Measurements from ENCODE around the gene SH3GL1. TPM values are rescaled to one million over a fixed set of nuclear protein-coding genes. Genes with fewer than 3 reads are reported as not detected.
A peak's percentile ranks its signal among the peaks of the same experiment; 100 is the strongest.

Gene SH3GL1
- total RNA-seq, 2 experiments from 2014 or later: 38.1 to 42.0 TPM

GRCh38 chr19:4324228-4324627 lies 76.1 kb downstream of the SH3GL1 start:
- CTCF ChIA-PET: interaction anchor here (1.3 to 1.4 kb wide), 2 partner anchors 28 to 57 kb away, joined by 4 to 5 read pairs; no protein-coding TSS in a partner anchor
- H3K9me3 Mint-ChIP-seq: peaks cover 13% of the 10 kb centered on the region
- H3K36me3 Mint-ChIP-seq: peaks cover 4% of the 10 kb centered on the region
- intact Hi-C loops (cut with micrococcal nuclease): no loop called here
- DNase-seq: no peak
- peaks cover 23% of the 10 kb centered on the region for H3K4me1 Mint-ChIP-seq (ENCODE audit: low read depth)
- POLR2A ChIA-PET: interaction anchor here (0.6 kb wide), 1 partner anchor 36 kb away, joined by 3 read pairs; no protein-coding TSS in a partner anchor
- H3K4me3 Mint-ChIP-seq: no peak overlapping the region
- H3K27ac Mint-ChIP-seq: no peak overlapping the region
- peaks cover 3% of the 10 kb centered on the region for H3K27me3 Mint-ChIP-seq

- Mint-ChIP-seq H3K4me1 (ENCODE audit: low read depth) (peaks cover 23% of the 10 kb centered on the region), H3K36me3 (peaks cover 4% of the 10 kb centered on the region), H3K27ac (no peak overlapping the region), H3K27me3 (peaks cover 3% of the 10 kb centered on the region), H3K4me3 (no peak overlapping the region), H3K9me3 (peaks cover 13% of the 10 kb centered on the region)
- no peak for DNase-seq
- ChIA-PET CTCF (interaction anchor here (1.3 kb wide), 1 partner anchor 29 kb away, joined by 4 read pairs; no protein-coding TSS in a partner anchor), POLR2A (interaction anchor here (0.6 kb wide), 1 partner anchor 36 kb away, joined by 3 read pairs; no protein-coding TSS in a partner anchor)
- intact Hi-C loops (cut with micrococcal nuclease): no loop called here
Measured at GRCh38 chr19:4323692-4324091, 76.7 kb downstream of the SH3GL1 start.

- peaks cover 13% of the 10 kb centered on the region for H3K9me3 Mint-ChIP-seq
Measured at GRCh38 chr19:4322942-4323665, 77.2 kb downstream of the SH3GL1 start.

DNA sequence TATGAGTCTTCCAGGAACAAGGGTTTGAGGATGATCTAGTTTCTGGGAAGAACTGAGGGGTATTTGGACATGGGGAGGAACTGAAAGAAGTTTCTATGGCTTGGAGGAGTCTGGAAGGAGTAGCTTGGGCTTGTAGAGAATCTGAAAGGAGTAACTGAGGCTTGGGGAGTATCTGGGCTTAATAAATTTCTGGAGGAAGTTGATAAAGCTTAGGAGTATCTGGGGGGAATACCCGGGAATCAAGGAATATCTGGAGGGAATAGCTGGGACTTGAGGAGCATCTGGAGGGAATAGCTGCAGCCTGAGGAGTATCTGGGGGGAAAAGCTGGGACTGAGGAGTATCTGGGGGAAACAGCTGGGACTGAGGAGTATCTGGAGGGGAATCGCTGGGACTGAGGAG lies 79.9 kb downstream of the SH3GL1 start:
- H3K9me3 Mint-ChIP-seq: peaks cover 13% of the 10 kb centered on the region
- H3K4me1 Mint-ChIP-seq (ENCODE audit: low read depth): no peaks in the 10 kb centered on the region
- POLR2A ChIA-PET: interaction anchor here (0.6 kb wide), 1 partner anchor 108 kb away, joined by 4 read pairs; no protein-coding TSS in a partner anchor
- H3K36me3 Mint-ChIP-seq: no peaks in the 10 kb centered on the region
- H3K4me3 Mint-ChIP-seq: no peak overlapping the region
- intact Hi-C loops (cut with micrococcal nuclease): no loop called here
- H3K27me3 Mint-ChIP-seq: no peaks in the 10 kb centered on the region
- CTCF ChIA-PET: interaction anchor here (0.7 to 4.4 kb wide), 5 partner anchors 32 to 1096 kb away, joined by 3 to 24 read pairs (median 4); no protein-coding TSS in a partner anchor
- DNase-seq: no peak
- H3K27ac Mint-ChIP-seq: no peak overlapping the region

More at GRCh38 chr19:4322942-4323665, 77.2 kb downstream of the SH3GL1 start:
- no peak overlapping the region for H3K4me3 Mint-ChIP-seq
- no peaks in the 10 kb centered on the region for H3K36me3 Mint-ChIP-seq
- POLR2A ChIA-PET: interaction anchor here (0.9 kb wide), 1 partner anchor 20 kb away, joined by 4 read pairs; no protein-coding TSS in a partner anchor
- peaks cover 17% of the 10 kb centered on the region for H3K4me1 Mint-ChIP-seq (ENCODE audit: low read depth)
- intact Hi-C loops (cut with micrococcal nuclease): no loop called here
- CTCF ChIA-PET: interaction anchor here (1.1 to 4.4 kb wide), 3 partner anchors 29 to 88 kb away, joined by 3 to 24 read pairs (median 4); no protein-coding TSS in a partner anchor
- H3K27me3 Mint-ChIP-seq: peaks cover 3% of the 10 kb centered on the region
- H3K27ac Mint-ChIP-seq: no peak overlapping the region
- DNase-seq: no peak

GRCh38 chr19:4319067-4319718 lies 81.2 kb downstream of the SH3GL1 start:
- POLR2A ChIA-PET: no interaction called here
- Mint-ChIP-seq H3K4me3 (no peak overlapping the region), H3K36me3 (no peaks in the 10 kb centered on the region), H3K27ac (no peak overlapping the region), H3K27me3 (no peaks in the 10 kb centered on the region), H3K4me1 (ENCODE audit: low read depth) (no peaks in the 10 kb centered on the region), H3K9me3 (peaks cover 13% of the 10 kb centered on the region)
- intact Hi-C loops (cut with micrococcal nuclease): no loop called here
- DNase-seq: no peak
- CTCF ChIA-PET: interaction anchor here (2.0 to 4.4 kb wide), 2 partner anchors 33 to 52 kb away, joined by 5 to 24 read pairs; no protein-coding TSS in a partner anchor

DNA sequence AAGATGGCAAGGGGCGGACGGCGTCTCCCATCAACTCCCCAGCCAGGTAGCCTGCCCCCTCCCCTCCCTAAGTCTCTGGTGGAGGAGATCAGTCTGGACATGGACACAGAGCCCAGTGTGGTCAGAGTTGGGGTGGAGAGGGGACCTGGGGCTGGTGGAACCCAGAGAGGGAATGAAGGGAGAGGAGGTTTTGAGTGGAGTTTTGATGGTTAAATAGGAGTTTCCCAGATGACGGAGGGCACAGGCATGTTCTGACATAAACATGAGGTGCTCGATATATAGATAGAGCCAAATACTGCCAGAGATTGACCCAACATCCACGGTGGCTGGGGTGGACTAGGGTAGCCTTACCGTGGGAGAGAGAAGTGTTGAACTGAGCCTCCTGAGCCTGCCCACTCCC lies 81.9 kb downstream of the SH3GL1 start:
- CTCF ChIA-PET: interaction anchor here (2.0 kb wide), 1 partner anchor 34 kb away, joined by 5 read pairs; no protein-coding TSS in a partner anchor

DNA sequence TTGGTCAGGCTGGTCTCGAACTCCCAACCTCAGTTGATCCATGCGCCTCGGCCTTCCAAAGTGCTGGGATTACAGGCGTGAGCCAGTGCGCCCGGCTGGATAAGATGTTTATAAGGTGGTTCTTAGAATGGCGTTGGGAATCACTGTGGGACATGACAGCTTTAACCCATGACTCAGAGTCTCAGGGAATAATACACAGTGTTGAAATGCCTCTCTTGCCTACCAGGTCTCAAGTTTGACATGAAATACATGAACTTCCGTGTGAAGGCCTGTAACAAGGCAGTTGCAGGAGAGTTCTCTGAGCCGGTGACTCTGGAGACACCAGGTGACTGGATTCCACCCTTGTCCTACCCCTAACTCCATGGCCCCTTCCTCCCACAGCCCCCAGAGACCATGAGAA lies 83.4 kb downstream of the SH3GL1 start:
- Mint-ChIP-seq H3K27me3 (no peaks in the 10 kb centered on the region), H3K4me3 (no peak overlapping the region)
- intact Hi-C loops (cut with micrococcal nuclease): no loop called here

More for the DNA sequence above, 81.9 kb downstream of the SH3GL1 start:
- Mint-ChIP-seq H3K9me3 (peaks cover 13% of the 10 kb centered on the region), H3K4me1 (ENCODE audit: low read depth) (no peaks in the 10 kb centered on the region), H3K36me3 (no peaks in the 10 kb centered on the region), H3K27ac (no peak overlapping the region), H3K27me3 (no peaks in the 10 kb centered on the region), H3K4me3 (no peak overlapping the region)
- POLR2A ChIA-PET: no interaction called here
- intact Hi-C loops (cut with micrococcal nuclease): no loop called here
- DNase-seq: no peak

GRCh38 chr19:4313847-4314490 lies 86.4 kb downstream of the SH3GL1 start:
- ChIA-PET CTCF (interaction anchor here (1.0 to 1.7 kb wide), 2 partner anchors 29 to 39 kb away, joined by 4 to 5 read pairs; partner anchors contain the start of gene MPND), POLR2A (no interaction called here)
- Mint-ChIP-seq H3K27me3 (no peaks in the 10 kb centered on the region), H3K27ac (no peak overlapping the region), H3K4me1 (ENCODE audit: low read depth) (no peaks in the 10 kb centered on the region), H3K9me3 (no peaks in the 10 kb centered on the region), H3K4me3 (no peak overlapping the region), H3K36me3 (no peaks in the 10 kb centered on the region)
- intact Hi-C loops (cut with micrococcal nuclease): no loop called here
- DNase-seq: no peak

More for the DNA sequence above, 83.4 kb downstream of the SH3GL1 start:
- POLR2A ChIA-PET: no interaction called here
- Mint-ChIP-seq H3K36me3 (no peaks in the 10 kb centered on the region), H3K9me3 (peaks cover 13% of the 10 kb centered on the region), H3K27ac (no peak overlapping the region), H3K4me1 (ENCODE audit: low read depth) (no peaks in the 10 kb centered on the region)
- no peak for DNase-seq
- CTCF ChIA-PET: no interaction called here

Small RNA genes within 50 kb of the gene (microRNA-seq; reads per million reads assigned to microRNA genes)
- gene MIR4746 (ENCODE audit: borderline microRNAs expressed, borderline number of aligned reads, borderline replicate concordance): 5.5 reads per million, percentile 18 among the genes with 10 or more reads in this experiment

Other genes with a start within 250 kb of the SH3GL1 start
- not detected for gene CREB3L3, start 246.9 kb downstream of the SH3GL1 start, total RNA-seq
- 10 to 100 TPM; 28.0 to 29.7 TPM for gene SIRT6, start 218.0 kb downstream of the SH3GL1 start, total RNA-seq
- gene ANKRD24, start 217.9 kb downstream of the SH3GL1 start, total RNA-seq: 1 to 10 TPM; 1.7 to 1.8 TPM
- gene EBI3, start 171.0 kb downstream of the SH3GL1 start, total RNA-seq: 10 to 100 TPM; 11.0 to 14.2 TPM
- gene YJU2, start 153.5 kb downstream of the SH3GL1 start, total RNA-seq: 10 to 100 TPM; 24.0 to 25.5 TPM
- not detected for gene SHD, start 121.3 kb downstream of the SH3GL1 start, total RNA-seq
- gene TMIGD2, start 98.2 kb downstream of the SH3GL1 start, total RNA-seq: 1 to 10 TPM; 2.4 to 2.6 TPM
- gene FSD1, start 95.9 kb downstream of the SH3GL1 start, total RNA-seq: 1 to 10 TPM; 7.8 to 8.1 TPM
- 1 to 10 TPM; 9.1 to 9.4 TPM for gene STAP2, start 61.7 kb downstream of the SH3GL1 start, total RNA-seq
- 10 to 100 TPM; 19.6 to 22.6 TPM for gene MPND, start 57.0 kb downstream of the SH3GL1 start, total RNA-seq
- gene CHAF1A, start 2.1 kb upstream of the SH3GL1 start, total RNA-seq: 10 to 100 TPM; 61.6 to 63.5 TPM
- gene UBXN6, start 57.2 kb upstream of the SH3GL1 start, total RNA-seq: 10 to 100 TPM; 36.2 to 37.1 TPM
- gene HDGFL2, start 71.8 kb upstream of the SH3GL1 start, total RNA-seq: 10 to 100 TPM; 46.0 to 47.7 TPM
- under 1 TPM in 1 of 2 experiments, not detected in 1; 0.02 TPM for gene PLIN4, start 117.9 kb upstream of the SH3GL1 start, total RNA-seq
- under 1 TPM; 0.17 to 0.31 TPM for gene PLIN5, start 134.7 kb upstream of the SH3GL1 start, total RNA-seq
- gene LRG1, start 139.5 kb upstream of the SH3GL1 start, total RNA-seq: under 1 TPM; 0.88 to 0.92 TPM
- gene SEMA6B, start 159.1 kb upstream of the SH3GL1 start, total RNA-seq: under 1 TPM in 1 of 2 experiments, not detected in 1; 0.19 TPM
- gene TNFAIP8L1, start 239.0 kb upstream of the SH3GL1 start, total RNA-seq: 10 to 100 TPM; 17.2 to 17.4 TPM